ENCODE results near the gene NRCAM.
"Not testable (repeated sequence)": the region's sequence is repeated elsewhere in the genome, so short reads cannot be mapped to it uniquely, and the experiment has no call there.

NRCAM gene

DNA sequence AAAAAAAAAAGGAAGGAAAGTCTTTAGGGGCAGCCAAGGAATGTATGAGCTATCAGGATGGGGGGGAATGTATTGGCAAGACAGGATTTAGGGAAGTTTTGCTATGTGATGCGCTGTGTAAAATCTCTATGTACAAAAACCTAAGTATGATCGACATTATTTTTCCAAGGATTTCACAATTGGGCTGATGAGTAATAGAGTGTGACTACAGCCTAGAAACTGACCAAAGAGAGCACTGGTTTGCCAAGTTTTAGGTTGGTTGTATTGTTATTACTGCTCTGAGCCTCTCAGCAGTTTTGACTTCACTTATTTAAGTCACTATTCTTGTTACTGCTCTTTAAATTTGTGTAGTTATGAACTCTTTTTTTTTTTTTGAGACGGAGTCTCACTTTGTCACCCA, 107.3 kb downstream of the NRCAM start:
- DNase-seq = no peak

DNA sequence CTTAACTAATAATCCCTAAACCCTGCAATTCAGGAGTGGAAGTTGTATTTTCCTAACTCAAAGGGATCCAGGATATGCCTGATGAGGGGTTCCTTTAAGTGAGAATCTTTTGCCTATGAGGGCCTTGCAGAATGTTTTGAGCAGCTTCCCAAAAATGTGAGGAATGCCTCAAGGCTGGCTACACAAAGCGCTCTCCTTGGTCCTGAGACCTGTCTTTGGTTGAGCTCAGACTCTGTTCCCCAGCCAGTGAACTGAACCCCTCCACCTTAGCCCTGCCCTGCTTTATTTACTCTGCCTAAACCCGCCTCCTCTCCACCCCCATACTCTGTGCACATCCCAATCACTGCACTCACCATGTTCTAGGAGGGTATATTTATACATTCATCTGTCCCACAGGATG, 108.6 kb downstream of the NRCAM start:
- DNase-seq = no peak

DNA sequence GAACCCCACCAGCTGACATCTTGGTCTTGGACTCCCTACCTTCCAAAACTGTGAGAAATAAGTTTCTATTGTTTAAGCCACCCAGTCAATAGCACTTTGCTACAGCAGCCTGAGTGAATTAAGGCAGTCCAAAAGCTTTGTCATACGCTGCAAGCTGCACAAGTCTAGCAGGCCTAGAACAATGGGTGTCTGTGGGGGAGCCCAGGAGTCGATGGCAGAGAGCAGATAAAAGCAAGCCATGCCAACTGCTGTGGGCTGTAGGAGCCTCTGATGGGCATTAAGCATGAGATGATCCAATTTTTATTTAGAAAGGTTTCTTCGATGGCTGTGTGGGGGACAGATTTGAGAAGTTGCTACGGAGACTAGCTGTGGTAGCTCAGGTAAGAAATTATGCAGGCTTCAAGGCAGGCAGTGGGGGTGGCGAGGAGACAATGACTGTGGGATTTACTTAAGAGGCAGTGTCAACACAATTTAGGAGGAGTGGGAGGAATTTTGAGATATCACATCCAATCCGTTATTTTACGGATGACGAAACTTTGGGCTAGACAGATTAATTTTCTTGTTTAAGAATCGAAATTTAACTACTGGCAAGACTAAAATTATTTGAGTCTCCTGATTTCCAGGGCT, 110.4 kb downstream of the NRCAM start:
- DNase-seq = peak in 15 of 56 donors; percentile 8 to 56 (median 28)

- no peak for DNase-seq
Measured at GRCh38 chr7:108340856-108341411, 115.3 kb downstream of the NRCAM start.

DNA sequence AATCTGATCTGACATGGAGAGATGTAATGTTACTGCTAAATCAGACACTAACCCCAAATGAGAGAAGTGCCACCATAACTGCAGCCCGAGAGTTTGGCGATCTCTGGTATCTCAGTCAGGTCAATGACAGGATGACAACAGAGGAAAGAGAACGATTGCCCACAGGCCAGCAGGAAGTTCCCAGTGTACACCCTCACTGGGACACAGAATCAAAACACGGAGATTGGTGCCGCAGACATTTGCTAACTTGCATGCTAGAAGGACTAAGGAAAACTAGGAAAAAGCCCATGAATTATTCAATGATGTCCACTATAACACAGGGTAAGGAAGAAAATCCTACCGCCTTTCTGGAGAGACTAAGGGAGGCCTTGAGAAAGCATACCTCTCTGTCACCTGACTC, 115.8 kb downstream of the NRCAM start:
- not testable (repeated sequence) for DNase-seq

DNA sequence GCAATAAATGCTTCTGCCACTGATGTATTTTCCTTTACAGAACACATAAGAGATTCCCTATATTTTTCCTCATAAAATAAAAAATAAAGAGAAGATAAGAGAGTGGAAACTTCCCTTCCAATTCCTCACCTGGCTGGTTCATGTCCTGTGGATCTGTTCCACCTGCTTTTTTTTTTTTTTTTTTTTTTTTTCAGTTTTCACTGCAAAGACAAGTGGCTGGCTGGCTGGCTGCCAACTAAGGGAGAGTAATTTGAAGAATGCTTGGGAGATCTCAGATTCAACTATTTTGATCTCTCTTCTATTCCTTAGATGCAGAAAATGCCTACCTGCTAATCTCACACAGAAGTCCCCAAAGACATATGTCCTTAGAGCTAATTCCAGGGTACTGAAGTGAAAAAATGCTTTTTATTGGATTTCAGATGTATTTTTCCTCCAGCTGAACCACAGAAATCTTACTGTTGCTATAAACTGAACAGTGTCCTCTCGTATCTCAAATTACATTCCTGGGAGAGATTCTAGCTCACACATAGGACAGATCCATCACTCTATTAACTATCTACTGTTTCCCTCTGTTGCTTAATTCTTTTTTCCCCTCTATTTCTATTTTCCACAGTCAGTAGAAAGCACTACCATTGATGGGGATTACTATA, 120.8 kb downstream of the NRCAM start:
- peak in 4 of 56 donors; percentile 8 to 42 (median 25) for DNase-seq

DNA sequence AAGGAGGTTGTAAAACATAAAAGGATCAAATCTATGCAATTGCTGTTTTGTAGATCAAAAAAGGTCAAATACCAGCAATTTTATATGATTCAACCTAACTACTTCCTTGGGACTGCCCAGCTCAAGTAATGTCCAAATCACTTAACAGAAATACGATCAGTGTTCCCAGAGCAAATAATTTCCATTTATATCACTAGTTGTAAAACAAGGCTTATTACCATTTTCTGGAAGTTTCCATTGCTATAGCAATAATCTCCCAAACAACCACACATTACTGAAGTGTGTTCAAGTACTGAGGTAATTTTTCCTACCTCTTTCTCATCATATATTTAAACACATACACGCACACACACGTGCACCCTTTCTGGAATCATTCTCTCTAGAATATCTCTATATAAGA, 123.3 kb downstream of the NRCAM start:
- DNase-seq = no peak

DNA sequence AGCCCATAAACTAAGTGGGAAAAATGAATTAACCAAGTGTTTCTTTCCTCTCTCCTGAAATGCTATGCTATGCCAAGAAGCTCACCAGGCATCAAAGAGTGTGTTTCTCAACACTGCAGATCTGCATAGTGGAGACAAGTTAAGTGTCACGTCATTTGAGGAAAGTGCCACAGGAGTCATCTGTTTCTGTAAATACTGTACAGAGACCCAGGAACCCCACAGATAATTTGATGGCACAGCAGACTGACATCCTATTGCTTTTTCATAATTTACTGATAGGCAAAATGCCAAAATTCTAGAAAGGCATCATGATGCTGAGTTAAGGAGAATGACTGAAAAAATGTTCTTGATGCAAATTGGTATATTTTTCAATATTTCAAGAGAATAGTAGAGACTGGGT, 124.3 kb downstream of the NRCAM start:
- DNase-seq = no peak

GRCh38 chr7:108330227-108330626, 126.0 kb downstream of the NRCAM start:
- DNase-seq = no peak

DNA sequence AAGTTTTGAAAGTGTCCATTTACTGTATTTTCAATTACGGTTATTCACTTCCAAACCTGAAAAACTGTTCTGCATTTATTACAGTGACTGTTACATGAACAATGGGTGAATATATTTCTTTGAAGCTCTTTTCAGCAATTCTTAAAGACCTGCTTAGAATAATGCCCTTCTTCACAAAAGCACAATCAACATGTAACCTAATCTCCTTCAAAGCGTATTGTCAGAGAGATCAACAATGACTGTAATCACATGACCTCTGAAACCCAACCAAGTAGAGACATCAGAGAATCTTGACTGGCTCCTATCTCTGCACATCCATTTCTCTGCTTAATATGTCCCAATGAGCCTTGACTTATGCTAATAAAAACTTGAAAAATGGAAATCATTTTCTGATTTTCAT, 126.7 kb downstream of the NRCAM start:
- DNase-seq = no peak

GRCh38 chr7:108328174-108328651, 128.0 kb downstream of the NRCAM start:
- DNase-seq = no peak

DNA sequence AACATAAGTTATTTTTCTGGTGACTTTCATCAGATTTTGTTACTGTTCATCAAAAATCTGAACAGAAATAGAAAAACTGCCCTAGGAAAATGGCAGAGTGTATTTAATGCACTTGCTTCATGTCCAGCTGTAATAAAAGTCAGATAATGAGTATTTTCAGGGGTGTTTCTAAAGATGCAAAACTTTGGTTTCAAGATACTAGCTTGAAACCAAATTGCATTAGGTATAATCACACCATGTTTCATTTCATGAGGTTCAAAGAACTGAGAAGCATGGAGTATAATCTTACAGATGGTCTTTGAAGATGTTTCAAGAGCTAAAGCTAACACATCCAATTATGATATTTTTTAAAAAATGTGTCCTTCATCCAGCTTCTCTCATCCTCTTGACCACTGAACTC, 128.9 kb downstream of the NRCAM start:
- DNase-seq = no peak

GRCh38 chr7:108326938-108327337, 129.3 kb downstream of the NRCAM start:
- DNase-seq = no peak

DNA sequence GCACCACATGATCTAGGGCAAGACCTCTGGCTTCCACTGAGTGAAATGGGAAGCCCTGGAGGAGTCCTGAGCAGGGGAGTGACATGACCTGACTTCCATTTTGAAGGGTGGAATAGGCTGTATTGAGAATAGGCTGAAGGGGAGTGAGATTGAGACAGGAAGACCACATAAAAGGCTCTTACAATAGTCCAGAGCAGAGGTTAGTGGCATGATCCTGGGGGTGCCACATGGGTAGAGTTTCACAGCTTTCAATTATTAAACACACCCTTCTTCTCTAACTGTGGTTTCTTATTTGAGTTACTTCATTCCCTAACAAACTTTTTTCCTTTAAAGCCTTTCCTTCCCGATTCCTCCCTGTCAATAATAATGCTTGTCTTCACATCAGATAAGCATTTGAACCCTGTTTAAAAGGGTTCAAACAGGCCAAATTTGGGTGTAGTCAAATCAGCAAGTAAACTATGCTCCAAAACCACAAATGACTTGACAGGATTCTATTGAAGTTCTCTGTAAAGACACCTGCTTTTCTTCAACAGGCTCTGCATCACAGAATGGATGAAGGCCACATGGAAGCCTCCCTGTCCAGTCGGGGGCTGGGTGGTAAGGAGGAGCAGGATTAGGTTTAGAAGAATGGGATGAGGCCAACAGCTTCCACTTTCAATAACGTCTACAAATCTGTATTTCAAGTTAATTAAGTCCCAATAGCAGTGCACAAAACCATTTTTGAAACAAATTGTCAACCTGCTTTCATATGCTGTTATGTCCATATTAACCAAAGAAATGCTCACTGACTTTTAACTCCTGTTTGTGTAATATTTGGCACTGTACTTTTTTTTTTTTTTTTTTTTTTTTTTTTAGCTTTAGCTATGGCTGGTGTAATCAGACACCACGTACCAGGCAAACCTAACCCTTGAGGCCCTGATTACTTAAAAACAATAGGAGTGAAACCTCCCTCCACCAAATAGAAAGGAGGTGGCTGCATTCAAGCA, 131.9 kb downstream of the NRCAM start:
- no peak for DNase-seq

GRCh38 chr7:108322925-108323832, 133.1 kb downstream of the NRCAM start:
- DNase-seq = no peak

DNA sequence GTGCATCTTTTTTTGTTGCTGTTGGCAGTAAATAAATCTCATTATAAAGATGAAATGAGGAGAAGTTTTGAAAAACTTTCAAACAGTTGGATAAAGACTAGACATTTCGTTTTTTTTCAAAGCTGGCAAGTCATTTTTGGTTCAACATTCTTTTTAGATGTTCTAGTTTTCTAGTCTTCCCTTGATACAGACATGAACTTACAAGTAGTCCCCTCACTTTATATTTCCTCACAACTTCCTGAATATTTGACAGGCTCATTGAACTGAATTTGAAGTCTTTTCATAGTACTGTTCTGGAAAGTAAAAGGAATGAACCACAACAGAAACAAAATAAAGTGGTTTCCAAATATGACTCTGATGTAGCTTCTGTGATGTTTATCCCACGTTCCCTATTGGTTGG, 134.2 kb downstream of the NRCAM start:
- no peak for DNase-seq

DNA sequence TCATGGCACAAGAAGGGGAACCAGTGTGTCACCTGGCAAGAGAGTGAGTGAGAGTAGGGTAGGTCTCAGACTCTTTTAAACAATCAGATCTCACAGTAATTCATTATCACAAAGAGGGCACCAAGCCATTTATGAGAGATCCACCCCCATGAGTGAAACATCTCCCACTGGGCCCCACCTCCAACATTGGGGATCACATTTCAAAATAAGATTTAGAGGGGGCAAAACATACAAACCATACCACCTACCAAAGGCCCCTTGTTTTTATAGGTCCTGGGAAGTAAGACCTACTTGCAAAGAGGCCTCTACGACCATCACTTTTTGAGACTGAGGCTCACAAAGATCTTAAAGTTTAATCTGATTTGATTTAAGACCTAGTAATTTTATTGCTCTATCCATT, 134.9 kb downstream of the NRCAM start:
- no peak for DNase-seq

DNA sequence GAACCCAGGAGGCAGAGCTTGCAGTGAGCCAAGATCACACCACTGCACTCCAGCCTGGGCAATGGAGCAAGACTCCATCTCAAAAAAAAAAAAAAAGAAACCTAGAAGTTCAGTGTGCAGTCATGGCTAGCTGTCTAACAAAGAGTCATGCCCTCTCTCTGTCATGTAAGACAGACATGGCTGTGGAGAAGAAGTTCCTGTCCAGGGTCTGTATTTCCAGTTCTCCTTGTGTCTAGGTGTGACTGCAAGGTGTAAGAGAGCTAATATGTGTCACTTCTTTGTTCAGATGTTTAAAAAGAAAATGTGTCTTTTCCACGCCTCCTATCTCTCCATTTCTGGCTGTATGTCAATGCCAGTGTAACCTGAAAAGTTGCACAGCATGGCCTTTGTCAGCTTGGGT, 139.5 kb downstream of the NRCAM start:
- no peak for DNase-seq

DNA sequence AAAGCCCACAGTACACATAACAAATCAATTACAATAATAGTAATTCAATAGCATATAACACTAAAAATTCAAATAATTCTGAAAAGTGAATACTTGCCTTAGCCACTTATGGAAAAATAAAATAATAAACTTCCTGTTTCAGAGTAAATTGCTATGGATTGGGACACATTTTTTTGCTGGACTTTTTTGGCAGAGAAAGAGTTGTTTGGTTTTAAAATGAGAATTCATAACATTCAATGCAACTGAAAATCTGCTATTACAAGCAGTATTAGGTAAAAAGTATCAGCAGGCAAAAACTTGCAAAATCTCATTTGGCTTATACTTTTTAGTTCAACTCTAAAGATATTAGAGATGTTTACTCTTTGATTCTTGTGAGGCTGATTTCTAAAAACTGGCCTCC, 141.7 kb downstream of the NRCAM start:
- no peak for DNase-seq

DNA sequence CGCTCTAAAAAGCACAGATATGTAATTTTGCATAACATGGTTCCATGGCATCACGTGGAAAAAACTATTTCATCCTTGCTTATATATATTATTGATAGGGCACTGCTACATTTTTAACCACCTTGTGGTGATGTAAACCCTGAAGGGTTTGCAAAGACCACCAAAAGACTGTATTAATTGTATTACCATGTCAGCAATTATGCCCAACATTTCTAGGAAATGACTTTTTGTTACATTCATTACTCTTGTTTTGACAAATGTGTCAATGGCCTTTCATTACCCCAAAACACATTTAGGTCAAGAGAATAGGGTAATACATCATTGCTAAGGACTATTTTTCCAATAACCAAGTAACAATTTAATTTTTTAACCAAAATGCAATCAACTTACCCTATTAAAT, 142.2 kb downstream of the NRCAM start:
- DNase-seq = no peak

DNA sequence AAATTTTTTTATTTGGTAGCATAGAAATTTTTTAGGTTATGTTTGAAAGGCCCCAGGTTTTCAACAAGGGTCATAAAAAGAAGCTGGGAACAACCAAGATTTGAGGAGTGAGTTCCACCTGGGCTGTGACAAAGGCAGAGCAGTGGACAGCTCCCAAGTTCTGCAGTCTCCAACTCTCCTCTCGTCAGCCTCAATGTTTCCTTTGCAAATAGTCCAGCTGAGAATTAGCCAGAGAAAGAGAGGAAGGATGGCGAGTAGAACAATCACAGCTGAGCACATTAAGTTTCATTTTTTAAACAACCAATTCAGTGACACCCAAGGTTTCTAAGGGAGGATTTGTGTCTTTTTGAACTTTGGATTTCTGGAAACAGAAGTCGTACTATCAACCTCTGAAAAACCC, 143.2 kb downstream of the NRCAM start:
- peak in 4 of 56 donors; percentile 8 to 35 (median 13) for DNase-seq

All from amygdala (tissue), 56 donors.